ENCODE measurements around the gene PDE4DIP. TPM values are rescaled to one million over a fixed set of nuclear protein-coding genes. Genes with fewer than 3 reads are reported as not detected.
"Not testable (repeated sequence)": the region's sequence is repeated elsewhere in the genome, so short reads cannot be mapped to it uniquely, and the experiment has no call there.

Gene PDE4DIP
- total RNA-seq, result 1,574 TPM
- long read RNA-seq, full-length matches to known transcripts, result 64 of 784 reads
- long read RNA-seq, partial matches to known transcripts, result 555 of 784 reads
- long read RNA-seq, other reads (novel, unspliced or antisense), result 165 of 784 reads

DNA sequence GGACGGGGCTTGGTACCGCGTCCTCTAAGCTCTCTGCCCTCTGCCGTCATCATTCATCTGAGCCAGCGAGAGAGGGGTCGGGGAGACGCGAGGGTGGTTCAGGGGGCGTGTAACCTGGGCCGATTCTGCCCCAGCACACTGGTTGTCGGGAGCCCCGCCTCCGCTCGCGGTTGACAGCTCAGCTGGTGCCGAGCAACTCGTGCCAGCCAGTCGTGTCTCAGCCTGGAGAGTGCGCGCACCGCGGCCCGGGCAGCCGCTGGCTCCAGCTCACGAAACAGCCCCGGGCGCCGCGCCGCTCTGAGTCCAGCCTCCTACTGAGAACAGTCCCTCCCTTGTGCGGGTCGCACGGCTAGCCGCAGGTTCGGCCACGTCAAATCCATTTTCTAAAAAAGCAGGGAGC is at the start of gene PDE4DIP:
Gene PDE4DIP (plus strand): TSS at position 209 of the 400 bp plus-strand sequence. CDS start 347 bp downstream, outside the sequence.
- ATAC-seq (ENCODE audit: poor library complexity) (peak; percentile 95), DNase-seq (peak; percentile 67)
- intact Hi-C loops (cut with DNase I), result not testable (repeated sequence)

DNA sequence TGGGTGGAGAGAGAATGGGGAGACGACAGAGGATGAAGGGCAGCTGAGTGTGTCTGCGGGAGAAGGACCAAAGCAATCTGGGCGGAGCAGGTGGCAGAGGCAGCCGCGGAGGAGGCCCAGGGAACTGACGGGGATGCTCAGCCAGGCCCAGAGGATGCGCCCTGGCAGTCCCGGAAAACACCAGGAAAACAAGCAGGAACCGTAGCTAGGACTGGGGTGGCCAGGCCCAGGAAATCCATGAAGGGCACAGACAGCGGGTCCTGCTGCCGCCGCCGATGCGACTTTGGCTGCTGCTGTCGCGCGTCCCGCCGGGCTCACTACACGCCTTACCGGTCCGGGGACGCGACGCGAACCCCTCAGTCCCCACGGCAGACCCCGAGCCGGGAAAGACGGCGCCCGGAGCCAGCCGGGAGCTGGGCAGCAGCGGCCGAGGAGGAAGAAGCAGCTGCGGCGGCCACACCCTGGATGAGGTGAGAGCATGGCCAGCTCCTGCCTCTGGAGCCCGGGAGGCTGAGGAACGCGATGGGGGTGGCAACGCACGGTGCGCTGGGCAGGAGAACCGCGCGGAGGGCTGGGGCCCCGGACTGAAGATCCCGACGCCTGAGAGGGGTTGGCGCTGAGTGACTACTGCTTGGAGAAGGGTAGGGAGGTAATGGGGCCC is 35.8 kb upstream of the PDE4DIP start:
- DNase-seq; intact Hi-C loops (cut with DNase I): not testable (repeated sequence)
- peak; percentile 27 for ATAC-seq (ENCODE audit: poor library complexity)

DNA sequence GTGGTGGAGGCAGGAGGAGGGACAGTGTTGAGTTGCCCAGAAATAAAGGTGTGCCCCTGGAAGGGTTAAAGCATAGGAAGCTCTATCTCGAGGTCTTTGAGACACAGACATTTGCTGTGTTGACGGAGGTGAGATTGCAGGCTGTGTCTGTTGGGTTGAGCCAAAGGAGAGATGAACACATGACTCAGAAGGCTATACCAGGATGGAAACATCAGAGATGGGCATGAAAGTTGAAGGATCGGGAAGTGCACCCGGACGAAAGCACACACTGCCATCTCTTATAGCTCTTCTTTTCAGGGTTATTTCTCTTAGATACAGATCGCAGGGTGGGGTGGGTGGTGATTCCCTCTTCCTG is 35.3 kb upstream of the PDE4DIP start:
- peak; percentile 25 for ATAC-seq (ENCODE audit: poor library complexity)
- intact Hi-C loops (cut with DNase I); DNase-seq: not testable (repeated sequence)

DNA sequence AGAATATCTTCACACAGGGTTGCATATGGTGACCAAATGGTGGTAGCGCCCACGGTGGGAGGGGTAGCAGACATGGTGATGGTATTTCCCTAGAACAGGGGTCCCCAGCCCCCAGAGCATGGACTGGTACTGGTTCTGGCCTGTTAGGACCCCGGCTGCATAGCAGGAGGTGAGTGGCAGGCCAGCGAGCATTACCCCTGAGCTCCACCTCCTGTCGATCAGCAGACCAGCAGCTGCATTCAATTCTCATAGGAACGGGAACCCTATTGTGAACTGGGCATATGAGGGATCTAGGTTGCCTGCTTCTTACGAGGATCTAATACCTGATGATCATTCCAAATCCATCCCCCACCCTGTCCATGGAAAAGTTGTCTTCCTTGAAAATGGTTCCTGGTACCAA is 22.0 kb upstream of the PDE4DIP start:
- ATAC-seq (ENCODE audit: poor library complexity); DNase-seq; intact Hi-C loops (cut with DNase I): not testable (repeated sequence)

DNA sequence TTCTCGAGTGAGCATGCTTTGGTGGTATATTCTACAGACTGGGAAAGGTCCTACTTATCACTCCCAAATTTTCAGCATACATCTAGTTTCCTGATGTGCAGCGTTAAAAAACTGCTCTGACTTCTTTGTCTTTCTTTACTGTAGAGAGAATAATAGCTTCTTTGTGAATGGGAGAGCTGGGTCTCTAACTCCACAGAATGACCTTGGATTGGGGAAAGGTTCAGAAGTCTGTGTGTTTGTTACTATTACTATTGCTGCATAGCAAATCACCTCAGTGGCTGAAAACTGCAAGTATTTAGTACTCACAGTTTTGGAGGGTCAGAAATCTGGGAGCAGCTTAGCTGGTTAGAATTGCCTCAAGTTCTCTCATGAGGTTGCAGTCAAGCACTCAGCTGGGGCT is 20.4 kb upstream of the PDE4DIP start:
- intact Hi-C loops (cut with DNase I); DNase-seq; ATAC-seq (ENCODE audit: poor library complexity): not testable (repeated sequence)

DNA sequence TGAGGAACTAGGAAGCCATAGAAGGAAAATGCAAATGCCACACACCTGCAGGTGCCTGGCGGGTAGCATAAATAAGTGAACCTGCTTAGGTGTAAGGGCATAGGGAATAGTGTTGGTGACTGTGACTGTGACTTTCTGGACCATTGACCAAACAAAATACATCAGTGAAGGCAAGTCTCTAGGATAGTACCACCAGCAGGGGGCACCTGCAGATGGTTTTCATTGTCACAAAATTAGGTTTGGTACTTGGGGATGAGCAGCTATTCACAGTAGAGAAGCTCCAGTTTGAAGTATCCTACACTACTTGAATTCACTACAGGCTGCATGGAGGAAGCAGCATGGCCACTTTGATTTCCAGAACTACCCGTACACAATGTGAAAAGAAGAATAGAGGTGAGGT is 19.2 kb upstream of the PDE4DIP start:
- ATAC-seq (ENCODE audit: poor library complexity), result peak; percentile 86
- intact Hi-C loops (cut with DNase I); DNase-seq: not testable (repeated sequence)

- intact Hi-C loops (cut with DNase I); DNase-seq: not testable (repeated sequence)
These were observed 15.7 kb upstream of the PDE4DIP start for GRCh38 chr1:148828531-148828930.

DNA sequence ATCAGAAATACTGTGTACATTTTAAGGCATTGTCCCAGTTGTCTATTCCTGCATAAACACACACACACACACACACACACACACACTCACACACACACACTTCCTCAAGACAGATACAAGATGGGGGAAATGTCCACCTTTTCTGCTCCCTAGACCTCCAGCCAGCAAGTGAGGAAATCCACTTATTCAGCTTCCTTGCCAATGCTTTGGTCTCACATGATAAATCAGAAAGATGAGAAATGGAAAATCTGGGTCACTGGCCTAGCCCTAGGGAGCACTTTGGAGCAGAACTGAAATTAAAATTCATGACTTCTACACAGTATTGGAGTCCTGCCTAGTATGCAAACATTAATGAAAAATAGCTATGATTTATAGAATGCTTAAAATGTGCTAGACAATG is 15.3 kb upstream of the PDE4DIP start:
- DNase-seq; intact Hi-C loops (cut with DNase I): not testable (repeated sequence)
- peak; percentile 47 for ATAC-seq (ENCODE audit: poor library complexity)

More at GRCh38 chr1:148828531-148828930, 15.7 kb upstream of the PDE4DIP start:
- ATAC-seq (ENCODE audit: poor library complexity), result not testable (repeated sequence)

DNA sequence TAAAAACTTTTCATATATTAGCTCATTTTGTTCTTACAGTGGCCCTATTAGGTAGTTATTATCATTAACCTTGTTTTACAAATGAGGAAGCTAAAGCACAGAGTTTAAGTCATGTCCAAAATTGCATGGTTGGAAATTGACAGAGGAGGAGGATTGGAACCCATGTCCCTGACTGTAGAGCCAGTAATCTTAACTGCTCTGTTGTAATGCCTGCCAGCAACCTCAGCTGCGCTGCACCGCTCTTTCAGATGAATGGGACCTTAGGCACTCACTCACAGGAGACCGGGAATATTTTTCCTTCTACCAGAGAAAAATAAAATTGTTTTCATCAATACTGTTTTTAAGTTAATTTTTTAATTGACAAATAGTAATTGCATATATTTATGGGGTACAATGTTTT is 14.9 kb upstream of the PDE4DIP start:
- intact Hi-C loops (cut with DNase I); ATAC-seq (ENCODE audit: poor library complexity); DNase-seq: not testable (repeated sequence)

DNA sequence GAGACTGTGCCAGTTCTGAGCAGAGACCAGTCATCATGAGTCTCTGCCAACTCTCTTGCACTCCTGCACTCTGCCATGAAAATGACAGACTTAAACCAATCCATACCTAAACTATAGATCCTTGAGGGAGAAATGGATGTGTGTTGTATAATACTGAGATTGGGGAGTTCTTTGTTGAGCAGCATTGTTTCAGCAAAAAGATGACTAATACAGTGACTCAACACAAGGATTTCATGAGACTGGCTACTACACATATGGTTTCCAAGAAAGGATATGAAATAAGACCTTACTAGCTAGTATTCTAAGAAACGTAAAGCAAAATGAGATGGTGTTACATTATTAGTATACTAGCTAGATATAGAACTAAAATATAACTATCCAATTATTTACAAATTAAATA is 3.0 kb upstream of the PDE4DIP start:
- intact Hi-C loops (cut with DNase I); DNase-seq; ATAC-seq (ENCODE audit: poor library complexity): not testable (repeated sequence)

- DNase-seq; intact Hi-C loops (cut with DNase I): not testable (repeated sequence)
- peak; percentile 32 for ATAC-seq (ENCODE audit: poor library complexity)
These were observed 423 bp downstream of the PDE4DIP start for GRCh38 chr1:148844651-148845050.

GRCh38 chr1:148845068-148845467 is 840 bp downstream of the PDE4DIP start:
- intact Hi-C loops (cut with DNase I); DNase-seq: not testable (repeated sequence)
- peak; percentile 65 for ATAC-seq (ENCODE audit: poor library complexity)

GRCh38 chr1:148850347-148850746 is 6.1 kb downstream of the PDE4DIP start:
- ATAC-seq (ENCODE audit: poor library complexity); DNase-seq; intact Hi-C loops (cut with DNase I): not testable (repeated sequence)

GRCh38 chr1:148850840-148851239 is 6.6 kb downstream of the PDE4DIP start:
- DNase-seq; ATAC-seq (ENCODE audit: poor library complexity); intact Hi-C loops (cut with DNase I): not testable (repeated sequence)

- ATAC-seq (ENCODE audit: poor library complexity); intact Hi-C loops (cut with DNase I); DNase-seq: not testable (repeated sequence)
These were observed 7.5 kb downstream of the PDE4DIP start for GRCh38 chr1:148851684-148852083.

DNA sequence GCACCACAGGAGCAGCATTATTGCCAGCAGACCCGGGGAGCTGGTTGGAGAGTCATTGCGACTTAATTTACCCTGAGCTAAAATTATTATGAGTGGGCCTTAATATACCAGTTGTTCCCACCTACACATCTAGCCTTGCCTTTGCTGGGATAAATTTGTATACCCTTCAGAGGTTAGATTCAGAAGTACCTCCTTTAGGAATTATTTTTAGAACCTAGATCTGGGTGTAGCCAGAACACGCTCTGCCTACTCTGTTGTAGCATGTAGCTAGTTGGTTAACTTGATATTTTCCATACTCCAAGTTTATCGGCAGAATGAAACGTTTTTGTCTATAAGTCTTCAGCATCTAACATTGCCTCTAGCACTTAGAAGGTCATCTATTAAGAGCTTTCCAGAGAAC is 9.1 kb downstream of the PDE4DIP start:
- intact Hi-C loops (cut with DNase I), result not testable (repeated sequence)

DNA sequence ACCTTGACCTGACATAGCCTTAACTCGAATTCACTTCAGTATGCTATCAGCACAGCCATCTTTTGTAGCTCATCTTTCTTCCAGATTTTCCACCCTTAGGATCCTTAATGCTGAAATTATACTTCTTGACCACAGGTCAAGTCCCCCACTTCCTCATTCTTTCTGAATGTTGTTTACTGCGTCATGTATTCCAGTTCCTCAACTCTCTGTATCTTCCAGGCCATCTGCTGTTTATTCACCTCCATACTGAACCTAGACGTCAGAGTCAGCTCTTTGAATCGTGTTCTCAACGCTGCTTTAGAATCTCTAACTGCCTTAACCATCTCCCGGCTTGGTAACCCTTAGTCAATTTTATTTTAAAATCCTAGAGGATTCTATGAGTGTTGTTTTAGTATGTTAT is 9.8 kb downstream of the PDE4DIP start:
- intact Hi-C loops (cut with DNase I); DNase-seq: not testable (repeated sequence)
- peak; percentile 37 for ATAC-seq (ENCODE audit: poor library complexity)

More for the DNA sequence above, 9.1 kb downstream of the PDE4DIP start:
- not testable (repeated sequence) for DNase-seq
- peak; percentile 76 for ATAC-seq (ENCODE audit: poor library complexity)

DNA sequence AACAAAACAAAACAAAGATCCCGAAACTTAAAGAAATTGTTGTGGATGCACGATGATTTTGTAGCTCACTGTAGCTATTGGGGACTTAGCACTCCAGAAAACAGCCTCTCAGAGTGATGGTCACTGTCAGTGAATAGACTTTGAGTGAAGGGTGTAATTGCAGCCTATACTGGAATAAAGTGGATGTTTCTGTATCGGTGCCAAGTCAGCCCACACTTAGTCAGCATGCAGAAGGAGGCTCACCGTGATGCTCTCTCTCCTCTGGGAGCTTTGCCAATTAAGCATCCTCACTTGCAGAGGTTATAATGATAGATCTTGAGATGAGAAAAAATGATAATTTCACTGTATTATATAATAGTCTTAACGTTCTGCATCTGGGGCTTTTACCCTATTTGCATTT is 11.1 kb downstream of the PDE4DIP start:
- ATAC-seq (ENCODE audit: poor library complexity), result peak; percentile 13
- intact Hi-C loops (cut with DNase I); DNase-seq: not testable (repeated sequence)

DNA sequence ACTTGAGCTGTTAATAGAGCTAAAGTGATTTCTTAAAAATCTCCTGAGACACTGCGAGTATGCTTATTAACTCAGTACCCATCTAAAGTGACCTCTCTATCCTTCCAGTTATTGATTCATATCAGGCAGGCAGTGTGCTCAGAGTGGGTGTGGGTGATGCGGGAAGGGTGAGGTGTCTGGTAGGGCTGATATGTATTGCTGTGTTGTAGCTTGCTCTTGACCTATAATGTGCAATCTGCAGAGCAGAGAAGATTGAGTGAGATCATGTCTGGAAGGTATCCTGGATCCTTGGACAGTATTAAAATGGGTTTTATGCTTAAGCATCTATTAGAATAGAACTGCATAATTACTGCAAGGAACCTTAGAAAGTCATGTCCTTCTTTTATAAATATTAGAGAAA is 15.8 kb downstream of the PDE4DIP start:
- intact Hi-C loops (cut with DNase I); ATAC-seq (ENCODE audit: poor library complexity); DNase-seq: not testable (repeated sequence)
